GM18517 (cell line): ENCODE measurements around the gene ABR.
"Not testable (repeated sequence)": the region's sequence is repeated elsewhere in the genome, so short reads cannot be mapped to it uniquely, and the experiment has no call there.

Experiments
- ATAC-seq: cut with Tn5 transposase; IDR thresholded peaks from one replicate; pipeline ENCODE4 v1.9.1; 2021; ENCODE audit warnings: mild to moderate bottlenecking, moderate library complexity; ENCODE audit not compliant: unreplicated experiment

The ABR gene

GRCh38 chr17:1050246-1050995, 129.4 kb downstream of the ABR start:
- ATAC-seq, result no peak

GRCh38 chr17:1049446-1050225, 130.1 kb downstream of the ABR start:
- ATAC-seq, result no peak

GRCh38 chr17:1048516-1049115, 131.2 kb downstream of the ABR start:
- not testable (repeated sequence) for ATAC-seq

- no peak for ATAC-seq
Measured at GRCh38 chr17:1047879-1048470, 131.8 kb downstream of the ABR start.

GRCh38 chr17:1047177-1047878, 132.5 kb downstream of the ABR start:
- no peak for ATAC-seq

- no peak for ATAC-seq
Measured at GRCh38 chr17:1045456-1045855, 134.3 kb downstream of the ABR start.

GRCh38 chr17:1044387-1045009, 135.3 kb downstream of the ABR start:
- not testable (repeated sequence) for ATAC-seq

GRCh38 chr17:1043601-1044251, 136.1 kb downstream of the ABR start:
- no peak for ATAC-seq

GRCh38 chr17:1042486-1042885, 137.3 kb downstream of the ABR start:
- ATAC-seq, result no peak

GRCh38 chr17:1041746-1042145, 138.0 kb downstream of the ABR start:
- no peak for ATAC-seq

- no peak for ATAC-seq
Measured at GRCh38 chr17:1040216-1040600, 139.6 kb downstream of the ABR start.

- ATAC-seq, result no peak
Measured at GRCh38 chr17:1039511-1040215, 140.1 kb downstream of the ABR start.

- ATAC-seq, result no peak
Measured at GRCh38 chr17:1039123-1039507, 140.7 kb downstream of the ABR start.

- ATAC-seq, result no peak
Measured at GRCh38 chr17:1038459-1039122, 141.2 kb downstream of the ABR start.

- ATAC-seq, result no peak
Measured at GRCh38 chr17:1037238-1037879, 142.4 kb downstream of the ABR start.

- ATAC-seq, result no peak
Measured at GRCh38 chr17:1036845-1037237, 142.9 kb downstream of the ABR start.

- ATAC-seq, result no peak
Measured at GRCh38 chr17:1036171-1036844, 143.5 kb downstream of the ABR start.
